Loucy (cell line): Measurements from ENCODE around the gene GRID2.

Source experiments
- H2AFZ ChIP-seq: fragments of 200-600 bp; sonication (generic); 2 replicates; pipeline ENCODE4 v1.6.0; 2016; ENCODE audit warnings: antibody characterized with exemption, mild to moderate bottlenecking, low read length, moderate library complexity
- H3F3A ChIP-seq: fragments of 200-600 bp; 2 replicates; pipeline ENCODE4 v1.6.0; 2016; ENCODE audit warnings: antibody characterized with exemption, low read depth, mild to moderate bottlenecking
- H3K27me3 ChIP-seq: fragments of 200-600 bp; sonication (generic); 2 replicates; pipeline ENCODE4 v1.6.1; 2014; ENCODE audit warnings: low read length, mild to moderate bottlenecking; ENCODE audit not compliant: insufficient read depth, poor library complexity, severe bottlenecking
- H3K36me3 ChIP-seq: fragments of 200-600 bp; sonication (generic); 2 replicates; pipeline ENCODE4 v1.6.1; 2016; ENCODE audit warnings: low read length; ENCODE audit not compliant: insufficient read depth
- H3K4me1 ChIP-seq: fragments of 200-600 bp; sonication (generic); 2 replicates; pipeline ENCODE4 v1.5.1; 2014; ENCODE audit warnings: low read length, mild to moderate bottlenecking; ENCODE audit not compliant: insufficient read depth, poor library complexity, severe bottlenecking
- H3K4me2 ChIP-seq: fragments of 200-600 bp; sonication (generic); 2 replicates; pipeline ENCODE4 v1.6.0; 2014; ENCODE audit warnings: antibody characterized with exemption, low read length, low read depth, mild to moderate bottlenecking; ENCODE audit not compliant: poor library complexity, severe bottlenecking
- H3K4me3 ChIP-seq: fragments of 200-600 bp; sonication (generic); 2 replicates; pipeline ENCODE4 v1.5.1; 2014; ENCODE audit warnings: low read length, mild to moderate bottlenecking, mixed read lengths; ENCODE audit not compliant: poor library complexity, severe bottlenecking
- H3K79me2 ChIP-seq: fragments of 200-600 bp; sonication (generic); 2 replicates; pipeline ENCODE4 v1.6.1; 2014; ENCODE audit warnings: low read length; ENCODE audit not compliant: insufficient read depth
- H3K9ac ChIP-seq: fragments of 200-600 bp; sonication (generic); 2 replicates; pipeline ENCODE4 v1.6.0; 2014; ENCODE audit warnings: mild to moderate bottlenecking, low read depth, low read length, moderate library complexity; ENCODE audit not compliant: poor library complexity, severe bottlenecking
- H3K9me2 ChIP-seq: fragments of 200-600 bp; sonication (generic); replicated peaks from 2 replicates; pipeline ENCODE4 v1.6.1; 2016; ENCODE audit warnings: low read depth, low read length, mixed read lengths
- H3K9me3 ChIP-seq: fragments of 200-600 bp; sonication (generic); 2 replicates; pipeline ENCODE4 v1.6.1; 2014; ENCODE audit warnings: mild to moderate bottlenecking, antibody characterized with exemption, low read length, low read depth; ENCODE audit not compliant: insufficient read depth
- H4K20me1 ChIP-seq: fragments of 200-600 bp; sonication (generic); 2 replicates; pipeline ENCODE4 v1.6.0; 2014; ENCODE audit warnings: antibody characterized with exemption, low read length, mild to moderate bottlenecking; ENCODE audit not compliant: insufficient read depth, poor library complexity, severe bottlenecking
- CTCF ChIP-seq: fragments of 200-600 bp; sonication (generic); conservative IDR thresholded peaks from 2 replicates; pipeline ENCODE4 v1.5.1; 2014; ENCODE audit warnings: mild to moderate bottlenecking, antibody characterized with exemption, low read length
- EZH2phosphoT487 ChIP-seq: fragments of 200-600 bp; IDR thresholded peaks from 2 replicates; pipeline ENCODE4 v1.6.1; 2018; ENCODE audit warnings: antibody characterized with exemption, mild to moderate bottlenecking, moderate library complexity, borderline replicate concordance

GRID2 gene

GRCh38 chr4:92580816-92581215 is 277.1 kb downstream of the GRID2 start:
- no peaks in the 10 kb centered on the region for H3K4me1 ChIP-seq
- H3K4me3 ChIP-seq = no peak overlapping the region
- no peaks in the 10 kb centered on the region for H4K20me1 ChIP-seq
- TF ChIP-seq EZH2phosphoT487 (no peak), CTCF (no peak)
- no peaks in the 10 kb centered on the region for H3K79me2 ChIP-seq
- no peaks in the 10 kb centered on the region for H3F3A ChIP-seq
- H2AFZ ChIP-seq = no peak overlapping the region
- no peaks in the 10 kb centered on the region for H3K9me2 ChIP-seq
- no peak overlapping the region for H3K9ac ChIP-seq
- no peaks in the 10 kb centered on the region for H3K9me3 ChIP-seq
- H3K36me3 ChIP-seq = no peaks in the 10 kb centered on the region
- H3K27me3 ChIP-seq = no peaks in the 10 kb centered on the region
- H3K4me2 ChIP-seq = no peak overlapping the region

GRCh38 chr4:92599044-92599443 is 295.3 kb downstream of the GRID2 start:
- Histone ChIP-seq H2AFZ (no peak overlapping the region), H3K36me3 (no peaks in the 10 kb centered on the region), H3K9me2 (no peaks in the 10 kb centered on the region), H3F3A (no peaks in the 10 kb centered on the region), H3K9ac (no peak overlapping the region), H3K4me2 (no peak overlapping the region), H3K4me3 (no peak overlapping the region), H3K79me2 (no peaks in the 10 kb centered on the region), H4K20me1 (no peaks in the 10 kb centered on the region), H3K9me3 (no peaks in the 10 kb centered on the region), H3K4me1 (no peaks in the 10 kb centered on the region), H3K27me3 (no peaks in the 10 kb centered on the region)
- TF ChIP-seq EZH2phosphoT487 = no peak
- TF ChIP-seq CTCF = no peak

- Histone ChIP-seq H3K79me2 (no peaks in the 10 kb centered on the region), H3K9ac (no peak overlapping the region), H3K4me2 (no peak overlapping the region), H3K4me1 (no peaks in the 10 kb centered on the region), H3K9me3 (no peaks in the 10 kb centered on the region), H3K36me3 (no peaks in the 10 kb centered on the region), H4K20me1 (no peaks in the 10 kb centered on the region), H3K9me2 (no peaks in the 10 kb centered on the region), H3K4me3 (no peak overlapping the region), H2AFZ (no peak overlapping the region), H3F3A (no peaks in the 10 kb centered on the region), H3K27me3 (no peaks in the 10 kb centered on the region)
- TF ChIP-seq EZH2phosphoT487 (no peak), CTCF (no peak)
Measured at GRCh38 chr4:92600638-92601037, 296.9 kb downstream of the GRID2 start.
